OCI-LY7 (cell line): ENCODE data around the gene SAC3D1. TPM values are rescaled to one million over a fixed set of nuclear protein-coding genes. Genes with fewer than 3 reads are reported as not detected.
A peak's percentile ranks its signal among the peaks of the same experiment; 100 is the strongest.

Experiments
- BruUV-seq: library from RNA; stranded (reverse); fragments of 400-500 nt; replicated peaks from 2 replicates; lab custom pipeline; 2021; lab: Mats Ljungman, UMichigan
- CTCF ChIA-PET: fragments of 300-600 bp; sonication (Branson Sonifier 250); formaldehyde crosslinking; loops from one replicate; lab custom pipeline; 2022; ENCODE audit warnings: antibody characterized with exemption; ENCODE audit not compliant: unreplicated experiment; lab: Charles Lee
- POLR2A ChIA-PET: fragments of 300-600 bp; sonication (Branson Sonifier 250); formaldehyde crosslinking; loops from one replicate; lab custom pipeline; 2022; ENCODE audit warnings: antibody characterized with exemption; lab: Charles Lee
- DNase-seq: peaks from one replicate; pipeline ENCODE4 v3.0.0-alpha.2; 2015; ENCODE audit warnings: low spot score
- H2AFZ ChIP-seq: fragments of 200-600 bp; sonication (generic), shearing (Covaris generic); 2 replicates; pipeline ENCODE4 v1.6.1; 2014; ENCODE audit warnings: mild to moderate bottlenecking, antibody characterized with exemption, low read length, moderate library complexity
- H3K27ac ChIP-seq: fragments of 200-600 bp; sonication (generic); 2 replicates; pipeline ENCODE4 v1.5.1; 2014; ENCODE audit warnings: mixed run types, low read depth, mild to moderate bottlenecking, moderate library complexity, low read length, inconsistent platforms; ENCODE audit not compliant: poor library complexity, severe bottlenecking
- H3K36me3 ChIP-seq: fragments of 200-600 bp; sonication (generic); 2 replicates; pipeline ENCODE4 v1.6.1; 2014; ENCODE audit warnings: mild to moderate bottlenecking, antibody characterized with exemption, low read length, moderate library complexity, mixed read lengths; ENCODE audit not compliant: insufficient read depth
- H3K4me1 ChIP-seq: fragments of 200-600 bp; sonication (generic); 2 replicates; pipeline ENCODE4 v1.5.1; 2014; ENCODE audit warnings: mild to moderate bottlenecking, low read length; ENCODE audit not compliant: insufficient read depth, poor library complexity, severe bottlenecking
- H3K4me2 ChIP-seq: fragments of 200-600 bp; sonication (generic); 2 replicates; pipeline ENCODE4 v1.6.1; 2014; ENCODE audit warnings: mild to moderate bottlenecking, low read length
- H3K4me3 ChIP-seq: fragments of 200-600 bp; sonication (generic); 2 replicates; pipeline ENCODE4 v1.5.1; 2014; ENCODE audit warnings: mild to moderate bottlenecking, low read depth, low read length; ENCODE audit not compliant: poor library complexity, severe bottlenecking
- H3K79me2 ChIP-seq: fragments of 200-600 bp; sonication (generic); 2 replicates; pipeline ENCODE4 v1.6.1; 2016; ENCODE audit warnings: low read depth, mild to moderate bottlenecking, low read length, moderate library complexity, mixed read lengths; ENCODE audit not compliant: insufficient read depth
- H3K9me2 ChIP-seq: fragments of 200-600 bp; sonication (generic); 2 replicates; pipeline ENCODE4 v1.6.1; 2016; ENCODE audit warnings: mild to moderate bottlenecking, low read length, mixed read lengths; ENCODE audit not compliant: insufficient read depth
- H3K9me3 ChIP-seq: fragments of 200-600 bp; sonication (generic); 2 replicates; pipeline ENCODE4 v1.6.1; 2014; ENCODE audit warnings: mild to moderate bottlenecking, mixed run types, low read length, mixed read lengths
- H4K20me1 ChIP-seq: fragments of 200-600 bp; sonication (generic); 2 replicates; pipeline ENCODE4 v1.6.1; 2014; ENCODE audit warnings: mild to moderate bottlenecking, antibody characterized with exemption, low read length, moderate library complexity, mixed read lengths; ENCODE audit not compliant: insufficient read depth
- EZH2phosphoT487 ChIP-seq: fragments of 200-600 bp; sonication (generic); IDR thresholded peaks from 2 replicates; pipeline ENCODE4 v1.6.1; 2018; ENCODE audit warnings: low read depth, borderline replicate concordance, mild to moderate bottlenecking, mixed run types, antibody characterized with exemption, low read length, moderate library complexity, mixed read lengths
- intact Hi-C: fragments of 100-400 bp; cut with micrococcal nuclease; formaldehyde crosslinking; loops from one replicate; pipeline ENCODE4 v1.10.0; 2022; ENCODE audit not compliant: unreplicated experiment
- total RNA-seq, 2 experiments: library from RNA; depleted of rRNA in 1 of 2; stranded (reverse); fragments of >200 nt in 1 of 2; shearing (Covaris generic) in 1 of 2; gene quantifications; 2 replicates each; pipeline ENCODE4 v1.2.3, GENCODE V29; 2014 to 2022
- TF ChIP-seq, protein P1 (sequence below): fragments of 200-600 bp; sonication (generic); conservative IDR thresholded peaks from 2 replicates; pipeline ENCODE4 v1.5.1; 2014; ENCODE audit warnings: mild to moderate bottlenecking, antibody characterized with exemption, low read length, moderate library complexity, mixed read lengths

The SAC3D1 gene
- total RNA-seq, 2 experiments from 2014 or later, result 28.2 to 32.5 TPM

- peaks cover 56% of the 10 kb centered on the region for H3K4me1 ChIP-seq
- H3K9me3 ChIP-seq, result no peaks in the 10 kb centered on the region
- peaks cover 12% of the 10 kb centered on the region for H4K20me1 ChIP-seq
- peak overlapping the region; percentile 84 for H3K4me2 ChIP-seq
- H3K79me2 ChIP-seq, result peaks cover 64% of the 10 kb centered on the region
- intact Hi-C loops, result loop anchor here (5.0 to 10.0 kb wide), 3 partner anchors 71 to 238 kb away; partner anchors contain the start of genes ARL2, ATG2A and CDC42BPG
- H3K36me3 ChIP-seq, result peaks cover 64% of the 10 kb centered on the region
- ChIA-PET CTCF (interaction anchor here (0.6 kb wide), 1 partner anchor 70 kb away, joined by 3 read pairs; no protein-coding TSS in a partner anchor), POLR2A (interaction anchor here (0.6 to 1.6 kb wide), 12 partner anchors 8 to 346 kb away, joined by 3 to 7 read pairs (median 4); partner anchors contain the start of genes FAU and MRPL49)
- H2AFZ ChIP-seq, result peak overlapping the region; percentile 29; the same call in 1 of the 2 replicates
- peak; percentile 43 for DNase-seq
- H3K4me3 ChIP-seq, result peak overlapping the region; percentile 91
- TF ChIP-seq, protein P1, sequence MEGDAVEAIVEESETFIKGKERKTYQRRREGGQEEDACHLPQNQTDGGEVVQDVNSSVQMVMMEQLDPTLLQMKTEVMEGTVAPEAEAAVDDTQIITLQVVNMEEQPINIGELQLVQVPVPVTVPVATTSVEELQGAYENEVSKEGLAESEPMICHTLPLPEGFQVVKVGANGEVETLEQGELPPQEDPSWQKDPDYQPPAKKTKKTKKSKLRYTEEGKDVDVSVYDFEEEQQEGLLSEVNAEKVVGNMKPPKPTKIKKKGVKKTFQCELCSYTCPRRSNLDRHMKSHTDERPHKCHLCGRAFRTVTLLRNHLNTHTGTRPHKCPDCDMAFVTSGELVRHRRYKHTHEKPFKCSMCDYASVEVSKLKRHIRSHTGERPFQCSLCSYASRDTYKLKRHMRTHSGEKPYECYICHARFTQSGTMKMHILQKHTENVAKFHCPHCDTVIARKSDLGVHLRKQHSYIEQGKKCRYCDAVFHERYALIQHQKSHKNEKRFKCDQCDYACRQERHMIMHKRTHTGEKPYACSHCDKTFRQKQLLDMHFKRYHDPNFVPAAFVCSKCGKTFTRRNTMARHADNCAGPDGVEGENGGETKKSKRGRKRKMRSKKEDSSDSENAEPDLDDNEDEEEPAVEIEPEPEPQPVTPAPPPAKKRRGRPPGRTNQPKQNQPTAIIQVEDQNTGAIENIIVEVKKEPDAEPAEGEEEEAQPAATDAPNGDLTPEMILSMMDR, result no peak
- no peak for TF ChIP-seq EZH2phosphoT487
- peak overlapping the region; percentile 74 for H3K27ac ChIP-seq
- no peaks in the 10 kb centered on the region for H3K9me2 ChIP-seq
- TSS peak; percentile 70 for BruUV-seq
Measured at GRCh38 chr11:65083134-65083833, 42.3 kb downstream of the SAC3D1 start.

DNA sequence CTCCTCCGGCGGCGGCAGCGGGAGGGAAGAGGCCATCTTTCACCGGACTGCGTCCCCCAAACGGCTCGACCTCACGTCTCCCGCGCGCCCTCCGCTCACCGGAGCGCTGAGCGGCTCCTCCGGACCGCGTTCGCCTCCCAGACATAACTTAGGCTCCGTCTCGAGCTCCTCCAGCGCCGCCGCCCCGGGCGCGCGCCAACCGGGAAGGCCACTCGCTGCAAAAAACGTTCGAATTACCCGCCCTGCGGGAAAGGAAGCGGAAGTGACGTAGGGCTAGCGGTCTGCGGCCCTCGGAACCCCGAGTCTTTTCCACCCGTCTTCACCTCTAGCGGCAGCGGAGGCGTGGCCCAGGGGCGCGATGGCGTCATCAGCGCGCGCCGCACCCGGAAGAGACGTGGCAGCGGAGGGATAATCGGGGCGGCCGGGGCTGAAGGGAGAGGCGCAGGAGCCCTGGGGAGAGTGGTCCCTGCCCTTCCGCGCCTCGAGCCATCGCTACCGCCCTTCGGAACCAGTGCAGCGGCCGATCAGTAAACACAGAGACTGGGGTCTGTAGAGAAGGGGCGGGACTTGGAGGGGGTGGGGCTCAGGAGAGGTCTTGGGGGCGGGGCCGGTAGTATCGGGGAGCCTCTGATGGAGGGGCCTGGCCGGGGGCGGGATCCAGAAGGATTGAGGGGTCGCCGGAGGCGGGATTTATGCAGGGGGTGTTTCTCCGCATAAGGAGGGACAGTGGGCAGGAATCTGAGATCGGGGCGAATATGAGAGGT, 43.0 kb downstream of the SAC3D1 start, which contains the start of the genes CDCA5 and ZFPL1:
Gene CDCA5, minus strand, starts transcription at position 207 of the 764 bp plus-strand sequence. Its CDS starts 62 bp downstream, at position 145.
Gene ZFPL1, plus strand, starts transcription at position 389 of the 764 bp plus-strand sequence. CDS start 477 bp downstream, outside the sequence.
- H3K4me2 ChIP-seq, result peak within 1 kb of the TSS; percentile 85
- POLR2A ChIA-PET, result interaction anchor here (0.7 to 1.6 kb wide), 6 partner anchors 8 to 48 kb away, joined by 3 to 7 read pairs (median 4); partner anchors contain the start of genes FAU and MRPL49
- H3K4me1 ChIP-seq, result peaks cover 49% of the 10 kb centered on the region
- no peak for TF ChIP-seq EZH2phosphoT487
- TF ChIP-seq, protein P1, result no peak
- peak within 1 kb of the TSS; percentile 74 for H3K27ac ChIP-seq
- peak within 1 kb of the TSS; percentile 29; the same call in 1 of the 2 replicates for H2AFZ ChIP-seq
- no TSS peak for BruUV-seq
- peak; percentile 97 for DNase-seq
- H3K9me2 ChIP-seq, result no peaks in the 10 kb centered on the region
- intact Hi-C loops, result loop anchor here (1.0 to 10.0 kb wide), 6 partner anchors 33 to 239 kb away; partner anchors contain the start of genes ARL2, ATG2A, CDC42BPG and SAC3D1
- H3K4me3 ChIP-seq, result peak within 1 kb of the TSS; percentile 91
- peaks cover 57% of the 10 kb centered on the region for H3K79me2 ChIP-seq
- H3K9me3 ChIP-seq, result no peaks in the 10 kb centered on the region
- H4K20me1 ChIP-seq, result peaks cover 8% of the 10 kb centered on the region; the same call in 1 of the 2 replicates
- CTCF ChIA-PET, result interaction anchor here (0.6 kb wide), 1 partner anchor 71 kb away, joined by 3 read pairs; no protein-coding TSS in a partner anchor
- peaks cover 56% of the 10 kb centered on the region for H3K36me3 ChIP-seq
